Left ventricle myocardium inferior (tissue), 1 donor: ENCODE measurements around the gene SLC27A6. TPM values are rescaled to one million over a fixed set of nuclear protein-coding genes. Genes with fewer than 3 reads are reported as not detected.
"Not testable (repeated sequence)": the region's sequence is repeated elsewhere in the genome, so short reads cannot be mapped to it uniquely, and the experiment has no call there.

Experiments
- DNase-seq: peaks from one replicate; pipeline ENCODE4 v3.0.0-alpha.2; 2020
- H3K27ac ChIP-seq: fragments of 200-600 bp; replicated peaks from 2 replicates; pipeline ENCODE4 v1.8.0; 2021
- H3K27me3 ChIP-seq: fragments of 200-600 bp; 2 replicates; pipeline ENCODE4 v1.8.0; 2021; ENCODE audit warnings: low read depth
- H3K36me3 ChIP-seq: fragments of 200-600 bp; 2 replicates; pipeline ENCODE4 v1.8.0; 2021
- H3K4me1 ChIP-seq: fragments of 200-600 bp; 2 replicates; pipeline ENCODE4 v1.8.0; 2021
- H3K4me3 ChIP-seq: fragments of 200-600 bp; 2 replicates; pipeline ENCODE4 v1.8.0; 2021; ENCODE audit warnings: mild to moderate bottlenecking, moderate library complexity
- H3K9me3 ChIP-seq: fragments of 200-600 bp; replicated peaks from 2 replicates; pipeline ENCODE4 v1.8.0; 2021
- intact Hi-C: fragments of 100-400 bp; cut with micrococcal nuclease; formaldehyde crosslinking; loops from one replicate; pipeline ENCODE4 v1.11.0; 2022
- total RNA-seq: library from RNA; stranded (reverse); fragmentation: NEBNext Ultra II Directional; extraction: Animal tissue kit (Norgen Biotek cat#: 25700); gene quantifications from one replicate; pipeline ENCODE4 v1.2.1, GENCODE V29; 2021
- TF ChIP-seq, protein P1 (sequence below): fragments of 200-600 bp; IDR thresholded peaks from 2 replicates; pipeline ENCODE4 v1.8.0; 2021; ENCODE audit warnings: antibody characterized with exemption, mild to moderate bottlenecking, borderline replicate concordance
- donor health status: DM: no; HTN: yes; CAD: no; lungs with severe emphysema.

Gene SLC27A6
- total RNA-seq, 1 donor from 2014 or later, result 61.1 TPM

GRCh38 chr5:129021744-129022143 lies 56.5 kb downstream of the SLC27A6 start:
- DNase-seq, result no peak
- no peak overlapping the region for H3K27ac ChIP-seq
- intact Hi-C loops, result no loop called here
- TF ChIP-seq, protein P1, sequence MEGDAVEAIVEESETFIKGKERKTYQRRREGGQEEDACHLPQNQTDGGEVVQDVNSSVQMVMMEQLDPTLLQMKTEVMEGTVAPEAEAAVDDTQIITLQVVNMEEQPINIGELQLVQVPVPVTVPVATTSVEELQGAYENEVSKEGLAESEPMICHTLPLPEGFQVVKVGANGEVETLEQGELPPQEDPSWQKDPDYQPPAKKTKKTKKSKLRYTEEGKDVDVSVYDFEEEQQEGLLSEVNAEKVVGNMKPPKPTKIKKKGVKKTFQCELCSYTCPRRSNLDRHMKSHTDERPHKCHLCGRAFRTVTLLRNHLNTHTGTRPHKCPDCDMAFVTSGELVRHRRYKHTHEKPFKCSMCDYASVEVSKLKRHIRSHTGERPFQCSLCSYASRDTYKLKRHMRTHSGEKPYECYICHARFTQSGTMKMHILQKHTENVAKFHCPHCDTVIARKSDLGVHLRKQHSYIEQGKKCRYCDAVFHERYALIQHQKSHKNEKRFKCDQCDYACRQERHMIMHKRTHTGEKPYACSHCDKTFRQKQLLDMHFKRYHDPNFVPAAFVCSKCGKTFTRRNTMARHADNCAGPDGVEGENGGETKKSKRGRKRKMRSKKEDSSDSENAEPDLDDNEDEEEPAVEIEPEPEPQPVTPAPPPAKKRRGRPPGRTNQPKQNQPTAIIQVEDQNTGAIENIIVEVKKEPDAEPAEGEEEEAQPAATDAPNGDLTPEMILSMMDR, result no peak
- H3K4me1 ChIP-seq, result peaks cover 25% of the 10 kb centered on the region
- H3K27me3 ChIP-seq, result no peaks in the 10 kb centered on the region
- H3K36me3 ChIP-seq, result no peaks in the 10 kb centered on the region
- H3K4me3 ChIP-seq, result no peak overlapping the region
- H3K9me3 ChIP-seq, result no peaks in the 10 kb centered on the region

GRCh38 chr5:129022599-129022998 lies 57.3 kb downstream of the SLC27A6 start:
- Histone ChIP-seq H3K27me3 (no peaks in the 10 kb centered on the region), H3K4me3 (no peak overlapping the region), H3K4me1 (peaks cover 25% of the 10 kb centered on the region), H3K27ac (no peak overlapping the region), H3K9me3 (no peaks in the 10 kb centered on the region), H3K36me3 (no peaks in the 10 kb centered on the region)
- intact Hi-C loops, result no loop called here
- DNase-seq, result no peak
- TF ChIP-seq, protein P1, result no peak

DNA sequence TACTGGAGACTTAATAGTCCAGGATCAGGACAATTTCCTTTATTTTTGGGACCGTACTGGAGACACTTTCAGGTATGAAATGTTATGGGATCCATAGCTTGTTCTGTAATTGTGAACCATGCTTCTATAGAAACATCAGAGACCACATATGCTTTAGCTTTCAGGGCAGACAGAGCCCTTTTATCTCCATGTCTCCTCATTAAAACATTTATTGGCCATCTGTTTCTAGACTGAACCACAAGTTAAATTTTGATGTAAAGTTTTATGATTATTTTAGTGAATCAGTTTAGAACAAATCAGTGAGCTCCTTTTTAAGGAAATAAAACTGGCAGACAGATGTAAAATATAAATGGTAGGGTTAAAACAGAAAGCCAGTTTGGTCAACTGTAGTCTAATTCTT lies 62.0 kb downstream of the SLC27A6 start:
- intact Hi-C loops, result no loop called here
- H3K27me3 ChIP-seq, result no peaks in the 10 kb centered on the region

GRCh38 chr5:129031886-129032683 lies 66.8 kb downstream of the SLC27A6 start:
- DNase-seq, result no peak
- no peak overlapping the region for H3K4me3 ChIP-seq
- TF ChIP-seq, protein P1, result no peak
- intact Hi-C loops, result no loop called here
- H3K4me1 ChIP-seq, result no peaks in the 10 kb centered on the region
- H3K27ac ChIP-seq, result no peak overlapping the region
- peaks cover 3% of the 10 kb centered on the region for H3K9me3 ChIP-seq
- H3K27me3 ChIP-seq, result no peaks in the 10 kb centered on the region
- no peaks in the 10 kb centered on the region for H3K36me3 ChIP-seq

More for the DNA sequence above, 62.0 kb downstream of the SLC27A6 start:
- H3K9me3 ChIP-seq, result no peaks in the 10 kb centered on the region
- no peaks in the 10 kb centered on the region for H3K36me3 ChIP-seq
- TF ChIP-seq, protein P1, result no peak
- H3K4me3 ChIP-seq, result no peak overlapping the region
- no peak overlapping the region for H3K27ac ChIP-seq
- DNase-seq, result no peak
- peaks cover 2% of the 10 kb centered on the region for H3K4me1 ChIP-seq

DNA sequence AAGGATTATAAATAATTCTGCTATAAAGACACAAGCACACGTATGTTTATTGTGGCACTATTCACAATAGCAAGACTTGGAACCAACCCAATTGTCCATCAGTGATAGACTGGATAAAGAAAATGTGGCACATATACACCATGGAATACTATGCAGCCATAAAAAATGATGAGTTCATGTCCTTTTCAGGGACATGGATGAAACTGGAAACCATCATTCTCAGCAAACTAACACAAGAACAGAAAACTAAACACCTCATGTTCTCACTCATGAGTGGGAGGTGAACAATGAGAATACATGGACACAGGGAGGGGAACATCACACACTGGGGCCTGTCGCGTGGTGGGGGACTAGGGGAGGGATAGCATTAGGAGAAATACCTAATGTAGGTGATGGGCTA lies 71.0 kb downstream of the SLC27A6 start:
- H3K9me3 ChIP-seq, H3K27me3 ChIP-seq, H3K4me3 ChIP-seq, H3K36me3 ChIP-seq, intact Hi-C loops, H3K4me1 ChIP-seq, DNase-seq, H3K27ac ChIP-seq: not testable (repeated sequence)

DNA sequence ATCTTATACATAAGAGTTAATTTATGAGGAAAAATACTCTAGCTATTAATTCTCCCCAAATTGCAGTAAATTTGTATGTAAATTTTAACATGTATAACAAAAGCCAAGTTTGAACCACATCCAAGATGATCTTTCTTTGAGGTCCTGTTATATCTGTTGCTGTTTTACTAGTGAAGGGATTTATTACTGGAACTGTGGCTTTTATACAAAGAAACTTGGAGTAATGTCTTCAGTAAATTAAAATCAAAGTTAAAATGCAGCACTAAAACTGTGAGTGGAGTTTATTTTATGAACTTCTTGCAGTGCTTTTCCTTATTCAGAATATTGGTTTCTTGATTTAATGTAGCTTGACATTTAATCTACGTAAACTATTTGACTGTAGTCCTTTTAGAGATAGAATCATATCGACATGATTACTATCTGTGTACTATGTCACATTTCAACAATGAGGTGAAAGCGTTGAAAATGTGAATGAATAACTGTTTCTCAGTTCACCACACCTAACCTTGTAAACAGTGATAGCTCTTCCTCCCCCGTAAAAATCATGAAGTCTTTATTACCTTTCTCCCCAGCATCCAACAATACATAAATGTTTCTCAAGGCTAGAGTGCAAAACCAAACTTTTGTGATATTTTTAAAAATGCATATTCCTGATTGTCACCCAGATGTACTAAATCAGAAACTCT lies 76.1 kb downstream of the SLC27A6 start:
- no peak for DNase-seq
- H3K27me3 ChIP-seq, result no peaks in the 10 kb centered on the region
- H3K9me3 ChIP-seq, result peaks cover 23% of the 10 kb centered on the region
- H3K4me1 ChIP-seq, result no peaks in the 10 kb centered on the region
- no peak overlapping the region for H3K27ac ChIP-seq
- H3K4me3 ChIP-seq, result no peak overlapping the region
- H3K36me3 ChIP-seq, result no peaks in the 10 kb centered on the region
- intact Hi-C loops, result no loop called here
- TF ChIP-seq, protein P1, result no peak
